Stimulated activated CD4-positive, alpha-beta T cell treated with anti-CD3 and anti-CD28 coated beads, Interleukin-15, amount 100 ng/mL, for 1 hour (primary cell): ENCODE results near the gene VGLL4.
"Not testable (repeated sequence)": the region's sequence is repeated elsewhere in the genome, so short reads cannot be mapped to it uniquely, and the experiment has no call there.

ENCODE experiments used
- DNase-seq, 2 donors: peaks; one replicate each; pipeline ENCODE4 v3.0.0-alpha.2; 2020; ENCODE audit warnings: low read depth in 1 of 2, low spot score in 1 of 2

Gene VGLL4

DNA sequence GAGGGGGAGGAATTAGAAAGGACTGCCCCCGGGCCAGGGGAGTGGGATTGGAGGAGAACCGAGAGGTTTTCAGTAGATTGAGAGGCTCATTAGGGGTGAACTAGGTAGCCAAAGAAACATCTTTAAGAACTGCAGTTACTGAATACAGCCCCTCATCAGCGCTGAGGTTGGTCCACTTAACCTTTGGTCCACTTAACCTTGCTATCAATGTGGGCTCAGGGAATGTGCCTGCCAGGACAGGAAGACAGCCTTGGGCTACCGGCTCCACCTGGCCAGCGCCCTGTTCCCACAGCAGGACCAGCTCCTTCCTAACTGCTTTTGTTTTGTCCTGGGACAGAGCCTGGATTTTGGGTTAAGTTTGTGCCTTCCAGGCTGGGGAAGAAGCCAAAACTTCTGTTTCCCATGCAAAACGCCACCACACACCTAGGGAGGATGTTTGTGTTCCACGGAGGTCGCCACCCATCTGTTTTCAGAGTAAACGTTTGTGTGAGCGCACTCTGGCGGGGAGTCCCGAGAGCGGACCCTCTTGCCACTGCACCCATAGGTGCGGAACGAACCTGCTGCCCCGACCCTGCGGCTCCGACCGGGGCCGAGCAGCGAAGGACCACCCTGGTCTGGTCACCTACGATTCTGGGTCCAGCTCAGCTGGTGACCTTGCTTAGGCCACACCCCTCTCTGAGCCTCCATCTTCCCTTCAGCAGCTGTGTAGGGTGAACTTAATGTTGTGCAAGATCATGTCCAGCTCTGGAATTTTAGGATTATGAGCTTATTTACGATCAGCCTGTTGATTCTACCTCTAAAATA lies 107.4 kb downstream of the VGLL4 start:
- DNase-seq = no peak

GRCh38 chr3:11535243-11535960 lies 108.3 kb downstream of the VGLL4 start:
- DNase-seq = no peak

DNA sequence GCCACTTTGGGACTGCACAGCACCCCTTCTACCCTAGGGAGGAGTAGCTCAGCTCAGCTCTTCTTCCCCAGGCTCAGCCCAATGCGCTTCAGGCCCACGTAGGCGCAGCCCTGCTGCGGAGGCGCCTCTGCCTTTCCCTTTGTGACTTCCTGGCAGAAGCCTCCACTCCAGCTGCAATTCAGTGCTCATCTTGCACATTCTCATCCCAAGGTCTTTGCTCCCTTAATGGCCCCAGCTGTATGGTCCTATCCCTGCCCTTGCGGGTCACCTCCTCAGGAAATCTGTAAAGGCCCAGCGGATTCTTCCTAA lies 109.0 kb downstream of the VGLL4 start:
- DNase-seq = no peak

GRCh38 chr3:11534011-11534792 lies 109.5 kb downstream of the VGLL4 start:
- no peak for DNase-seq

GRCh38 chr3:11532931-11533391 lies 110.8 kb downstream of the VGLL4 start:
- no peak for DNase-seq

GRCh38 chr3:11530153-11530721 lies 113.5 kb downstream of the VGLL4 start:
- no peak for DNase-seq

DNA sequence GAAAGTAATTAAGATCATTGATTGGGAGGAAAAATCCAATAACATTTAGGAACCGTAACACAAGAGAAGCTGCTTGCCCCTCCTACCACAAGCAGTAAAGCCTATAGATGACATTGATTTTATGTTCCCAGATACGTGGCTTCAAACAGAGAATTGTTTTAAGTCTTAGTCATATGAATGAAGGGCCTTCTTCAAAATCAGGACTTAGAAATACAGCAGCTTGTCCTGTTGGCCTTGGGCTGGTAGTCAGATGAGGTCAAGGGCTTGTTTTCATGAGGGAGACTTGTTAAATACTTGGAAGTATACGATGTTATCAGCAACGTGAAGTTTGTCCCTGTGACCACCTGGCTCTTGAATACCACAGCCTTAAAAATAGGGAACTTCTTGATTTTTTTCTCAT lies 114.4 kb downstream of the VGLL4 start:
- DNase-seq = no peak

- not testable (repeated sequence) for DNase-seq
Observed at GRCh38 chr3:11526121-11526520, 117.6 kb downstream of the VGLL4 start.

- no peak for DNase-seq
Observed at GRCh38 chr3:11523572-11524101, 120.1 kb downstream of the VGLL4 start.

DNA sequence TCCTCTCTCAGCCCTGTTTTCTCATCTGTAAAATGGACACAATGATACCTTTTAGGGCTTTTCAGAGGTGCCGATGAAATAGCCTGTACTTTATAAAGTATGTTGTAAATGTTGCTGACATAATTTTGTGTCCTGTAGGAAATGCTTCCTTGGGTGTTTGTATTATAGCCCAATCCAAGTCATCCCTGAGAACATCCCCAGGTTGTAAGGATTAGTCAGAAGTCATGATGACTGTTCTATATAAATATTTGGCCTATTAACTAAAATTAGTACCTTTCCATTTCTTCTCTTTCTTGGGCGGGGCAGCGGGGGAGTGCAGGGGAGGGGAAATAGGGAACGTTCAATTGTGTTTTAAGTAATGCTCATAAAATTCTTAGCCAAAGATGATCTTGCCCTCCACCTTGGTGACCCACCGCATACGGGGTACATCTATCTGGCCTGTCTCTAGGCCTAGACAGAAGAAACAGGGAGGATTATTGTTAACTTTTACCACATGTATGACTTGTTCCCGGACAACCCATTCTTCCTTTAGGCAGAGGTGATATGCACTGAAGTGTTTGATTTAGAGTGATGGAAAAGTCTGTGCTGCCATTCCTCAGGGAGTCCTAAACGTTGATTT lies 120.7 kb downstream of the VGLL4 start:
- no peak for DNase-seq

DNA sequence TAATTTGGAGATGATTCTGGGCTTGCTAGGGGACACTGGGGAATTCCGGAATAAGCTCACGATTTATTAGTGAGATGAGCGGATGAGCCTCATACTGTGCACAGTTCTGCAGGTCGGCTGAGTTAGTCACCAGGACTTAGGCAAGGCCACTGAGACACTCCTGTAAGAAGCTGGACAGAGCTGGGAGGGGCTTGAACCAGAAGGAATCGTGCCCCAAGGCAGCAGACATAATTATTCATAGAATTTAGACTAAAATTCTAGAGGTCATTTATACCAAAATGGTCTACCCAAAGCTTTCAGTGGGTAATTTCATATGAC lies 121.4 kb downstream of the VGLL4 start:
- DNase-seq = no peak

DNA sequence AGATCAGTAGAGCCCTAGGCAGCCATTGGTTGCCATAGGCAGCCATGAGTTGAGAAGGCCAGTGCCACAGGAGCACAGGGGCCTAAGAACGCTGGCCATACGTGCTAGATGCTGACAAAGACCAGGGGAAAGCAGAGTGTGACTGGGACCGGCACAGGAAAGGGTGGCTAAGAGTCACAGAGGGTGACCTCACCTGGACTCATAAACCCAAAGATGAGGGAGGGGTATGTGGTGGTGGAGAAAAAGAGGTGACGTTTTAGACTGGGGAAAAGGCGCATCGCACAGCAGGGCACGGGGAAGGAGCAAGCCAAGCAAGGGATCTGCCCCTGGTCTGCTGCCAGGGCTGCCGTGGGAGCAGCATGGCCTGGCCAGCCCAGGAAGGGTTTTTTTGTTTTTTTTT lies 122.5 kb downstream of the VGLL4 start:
- DNase-seq = no peak

DNA sequence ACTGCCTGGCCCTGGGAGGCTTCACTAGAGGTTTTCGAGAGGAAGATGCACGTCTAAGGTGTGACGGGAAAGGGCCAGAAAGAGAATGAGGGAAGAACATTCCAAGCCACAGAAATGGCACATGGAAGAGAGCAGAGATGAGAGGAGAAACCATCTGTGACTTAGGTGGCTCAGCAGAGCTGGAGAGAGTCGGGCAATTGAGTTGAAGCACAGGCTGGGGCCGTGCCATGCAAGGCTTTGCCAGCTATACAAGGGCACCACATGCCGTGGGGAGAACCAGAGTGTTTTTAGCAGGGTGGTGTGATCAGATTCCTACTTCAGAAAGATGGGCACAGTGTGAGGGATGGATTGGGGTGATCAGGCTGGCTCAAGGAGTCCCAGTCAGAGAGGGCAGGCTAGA lies 126.1 kb downstream of the VGLL4 start:
- DNase-seq = no peak

- DNase-seq = no peak
Observed at GRCh38 chr3:11514191-11514821, 129.4 kb downstream of the VGLL4 start.

DNA sequence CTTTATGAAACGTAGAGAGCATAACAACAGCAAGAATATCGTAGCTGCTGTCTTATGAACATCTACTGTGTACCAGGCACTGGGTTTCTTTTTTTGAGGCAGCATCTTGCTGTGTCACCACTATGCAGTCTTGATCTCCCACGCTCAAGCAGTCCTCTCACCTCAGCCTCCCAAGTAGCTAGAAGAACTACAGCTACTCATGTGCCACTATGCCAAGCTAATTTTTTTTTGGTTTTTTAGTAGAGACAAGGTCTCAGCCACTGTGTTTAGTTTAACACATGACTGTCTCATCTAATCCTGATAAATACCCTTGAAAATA lies 129.9 kb downstream of the VGLL4 start:
- no peak for DNase-seq

DNA sequence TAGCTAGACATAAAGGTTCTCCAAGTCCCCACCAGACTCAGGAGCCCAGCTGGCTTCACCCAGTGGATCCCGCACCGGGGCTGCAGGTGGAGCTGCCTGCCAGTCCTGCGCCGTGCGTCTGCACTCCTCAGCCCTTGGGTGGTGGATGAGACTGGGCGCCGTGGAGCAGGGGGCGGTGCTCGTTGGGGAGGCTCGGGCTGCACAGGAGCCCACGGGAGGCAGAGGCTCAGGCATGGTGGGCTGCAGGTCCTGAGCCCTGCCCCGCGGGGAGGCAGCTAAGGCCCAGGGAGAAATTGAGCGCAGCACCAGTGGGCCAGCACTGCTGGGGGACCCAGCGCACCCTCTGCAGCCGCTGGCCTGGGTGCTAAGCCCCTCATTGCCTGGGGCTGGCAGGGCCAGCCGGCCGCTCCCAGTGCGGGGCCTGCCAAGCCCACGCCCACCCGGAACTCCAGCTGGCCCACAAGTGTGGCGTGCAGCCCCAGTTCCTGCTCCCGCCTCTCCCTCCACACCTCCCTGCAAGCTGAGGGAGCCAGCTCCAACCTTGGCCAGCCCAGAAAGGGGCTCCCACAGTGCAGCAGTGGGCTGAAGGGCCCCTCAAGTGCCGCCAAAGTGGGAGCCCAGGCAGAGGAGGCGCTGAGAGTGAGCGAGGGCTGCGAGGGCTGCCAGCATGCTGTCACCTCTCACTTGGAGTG lies 130.4 kb downstream of the VGLL4 start:
- DNase-seq = not testable (repeated sequence)

GRCh38 chr3:11511606-11512005 lies 132.1 kb downstream of the VGLL4 start:
- DNase-seq = not testable (repeated sequence)

DNA sequence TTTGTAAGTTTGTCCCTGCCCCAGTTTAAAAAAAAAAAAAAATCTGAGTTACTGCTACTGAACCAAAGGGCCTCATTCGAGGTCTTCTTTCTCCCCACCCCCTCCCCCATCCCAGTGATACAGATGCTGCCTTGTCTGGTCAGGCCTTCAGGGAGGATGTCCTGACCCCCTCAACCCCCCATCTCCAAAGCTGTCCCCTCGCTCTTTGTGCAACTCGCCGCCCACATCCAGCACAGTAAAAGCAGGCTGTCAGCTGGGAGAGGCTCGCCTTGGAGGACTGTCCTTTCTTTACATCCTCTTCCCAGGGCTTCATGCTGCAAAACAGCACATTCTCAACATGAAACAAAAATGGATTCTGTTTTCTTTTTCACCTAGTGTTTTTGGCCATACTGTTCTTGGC lies 133.4 kb downstream of the VGLL4 start:
- no peak for DNase-seq

DNA sequence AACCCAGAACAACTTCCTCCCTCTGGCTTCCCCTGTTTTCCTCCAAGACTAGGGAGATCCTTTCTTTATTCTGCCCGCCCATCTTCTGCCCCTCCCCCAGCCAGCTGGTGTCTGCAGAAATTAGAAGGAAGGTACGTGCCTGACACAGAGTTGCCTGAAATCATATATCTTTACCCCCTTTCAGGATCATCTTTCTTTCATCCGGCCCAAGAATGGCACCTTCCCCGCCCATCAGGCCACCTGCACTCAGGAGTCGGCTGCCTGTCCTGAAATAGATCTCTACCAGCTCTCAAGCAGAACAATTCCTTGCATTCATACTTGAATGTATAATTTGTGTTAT lies 133.7 kb downstream of the VGLL4 start:
- no peak for DNase-seq
